ENCODE data around the gene GPC6.

DNA sequence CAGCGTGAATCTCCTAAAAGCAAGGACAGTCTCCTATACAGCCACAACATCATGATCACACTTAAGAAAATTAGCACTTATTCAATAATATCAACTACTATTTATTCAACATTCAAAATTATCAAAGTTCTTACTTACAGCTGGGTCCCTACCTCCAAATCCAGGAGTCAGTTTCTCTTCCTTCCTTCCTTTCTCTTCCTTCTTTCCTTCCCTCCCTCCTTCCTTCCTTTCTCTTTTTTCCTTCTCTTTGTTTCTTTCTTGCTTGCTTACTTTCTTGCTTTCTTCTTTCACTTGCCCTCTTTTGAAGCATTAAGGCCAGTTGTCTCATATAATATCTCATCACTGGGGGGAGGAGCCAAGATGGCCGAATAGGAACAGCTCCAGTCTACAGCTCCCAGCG is 1145.2 kb downstream of the GPC6 start:
- TF ChIP-seq ZC3H4 (CRISPR knock-in tag; IDR thresholded peaks at IDR 0.05; ENCODE audit: borderline replicate concordance), result no peak
- TF ChIP-seq, protein P1, sequence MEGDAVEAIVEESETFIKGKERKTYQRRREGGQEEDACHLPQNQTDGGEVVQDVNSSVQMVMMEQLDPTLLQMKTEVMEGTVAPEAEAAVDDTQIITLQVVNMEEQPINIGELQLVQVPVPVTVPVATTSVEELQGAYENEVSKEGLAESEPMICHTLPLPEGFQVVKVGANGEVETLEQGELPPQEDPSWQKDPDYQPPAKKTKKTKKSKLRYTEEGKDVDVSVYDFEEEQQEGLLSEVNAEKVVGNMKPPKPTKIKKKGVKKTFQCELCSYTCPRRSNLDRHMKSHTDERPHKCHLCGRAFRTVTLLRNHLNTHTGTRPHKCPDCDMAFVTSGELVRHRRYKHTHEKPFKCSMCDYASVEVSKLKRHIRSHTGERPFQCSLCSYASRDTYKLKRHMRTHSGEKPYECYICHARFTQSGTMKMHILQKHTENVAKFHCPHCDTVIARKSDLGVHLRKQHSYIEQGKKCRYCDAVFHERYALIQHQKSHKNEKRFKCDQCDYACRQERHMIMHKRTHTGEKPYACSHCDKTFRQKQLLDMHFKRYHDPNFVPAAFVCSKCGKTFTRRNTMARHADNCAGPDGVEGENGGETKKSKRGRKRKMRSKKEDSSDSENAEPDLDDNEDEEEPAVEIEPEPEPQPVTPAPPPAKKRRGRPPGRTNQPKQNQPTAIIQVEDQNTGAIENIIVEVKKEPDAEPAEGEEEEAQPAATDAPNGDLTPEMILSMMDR (IDR thresholded peaks at IDR 0.05 in 2 of 3, conservative IDR thresholded peaks at IDR 0.05 in 1 of 3; ENCODE audit: insufficient read depth in 2 of 3, low read depth in 1 of 3, low read length in 3 of 3), result no peak
- TF ChIP-seq, protein P2, sequence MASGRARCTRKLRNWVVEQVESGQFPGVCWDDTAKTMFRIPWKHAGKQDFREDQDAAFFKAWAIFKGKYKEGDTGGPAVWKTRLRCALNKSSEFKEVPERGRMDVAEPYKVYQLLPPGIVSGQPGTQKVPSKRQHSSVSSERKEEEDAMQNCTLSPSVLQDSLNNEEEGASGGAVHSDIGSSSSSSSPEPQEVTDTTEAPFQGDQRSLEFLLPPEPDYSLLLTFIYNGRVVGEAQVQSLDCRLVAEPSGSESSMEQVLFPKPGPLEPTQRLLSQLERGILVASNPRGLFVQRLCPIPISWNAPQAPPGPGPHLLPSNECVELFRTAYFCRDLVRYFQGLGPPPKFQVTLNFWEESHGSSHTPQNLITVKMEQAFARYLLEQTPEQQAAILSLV (tag; IDR thresholded peaks at IDR 0.05), result no peak
- no peak for TF ChIP-seq HOMEZ (CRISPR knock-in tag; IDR thresholded peaks at IDR 0.05)
- no peak for TF ChIP-seq HDAC2 (IDR thresholded peaks at IDR 0.05)
- no peak for TF ChIP-seq FOXP1 (CRISPR knock-in tag; IDR thresholded peaks at IDR 0.05)
- TF ChIP-seq ZNF263 (CRISPR knock-in tag; IDR thresholded peaks at IDR 0.05; ENCODE audit: borderline replicate concordance), result no peak
- TF ChIP-seq, protein P3, sequence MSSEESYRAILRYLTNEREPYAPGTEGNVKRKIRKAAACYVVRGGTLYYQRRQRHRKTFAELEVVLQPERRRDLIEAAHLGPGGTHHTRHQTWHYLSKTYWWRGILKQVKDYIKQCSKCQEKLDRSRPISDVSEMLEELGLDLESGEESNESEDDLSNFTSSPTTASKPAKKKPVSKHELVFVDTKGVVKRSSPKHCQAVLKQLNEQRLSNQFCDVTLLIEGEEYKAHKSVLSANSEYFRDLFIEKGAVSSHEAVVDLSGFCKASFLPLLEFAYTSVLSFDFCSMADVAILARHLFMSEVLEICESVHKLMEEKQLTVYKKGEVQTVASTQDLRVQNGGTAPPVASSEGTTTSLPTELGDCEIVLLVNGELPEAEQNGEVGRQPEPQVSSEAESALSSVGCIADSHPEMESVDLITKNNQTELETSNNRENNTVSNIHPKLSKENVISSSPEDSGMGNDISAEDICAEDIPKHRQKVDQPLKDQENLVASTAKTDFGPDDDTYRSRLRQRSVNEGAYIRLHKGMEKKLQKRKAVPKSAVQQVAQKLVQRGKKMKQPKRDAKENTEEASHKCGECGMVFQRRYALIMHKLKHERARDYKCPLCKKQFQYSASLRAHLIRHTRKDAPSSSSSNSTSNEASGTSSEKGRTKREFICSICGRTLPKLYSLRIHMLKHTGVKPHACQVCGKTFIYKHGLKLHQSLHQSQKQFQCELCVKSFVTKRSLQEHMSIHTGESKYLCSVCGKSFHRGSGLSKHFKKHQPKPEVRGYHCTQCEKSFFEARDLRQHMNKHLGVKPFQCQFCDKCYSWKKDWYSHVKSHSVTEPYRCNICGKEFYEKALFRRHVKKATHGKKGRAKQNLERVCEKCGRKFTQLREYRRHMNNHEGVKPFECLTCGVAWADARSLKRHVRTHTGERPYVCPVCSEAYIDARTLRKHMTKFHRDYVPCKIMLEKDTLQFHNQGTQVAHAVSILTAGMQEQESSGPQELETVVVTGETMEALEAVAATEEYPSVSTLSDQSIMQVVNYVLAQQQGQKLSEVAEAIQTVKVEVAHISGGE (CRISPR knock-in tag; IDR thresholded peaks at IDR 0.05), result no peak
- TF ChIP-seq, protein P4, sequence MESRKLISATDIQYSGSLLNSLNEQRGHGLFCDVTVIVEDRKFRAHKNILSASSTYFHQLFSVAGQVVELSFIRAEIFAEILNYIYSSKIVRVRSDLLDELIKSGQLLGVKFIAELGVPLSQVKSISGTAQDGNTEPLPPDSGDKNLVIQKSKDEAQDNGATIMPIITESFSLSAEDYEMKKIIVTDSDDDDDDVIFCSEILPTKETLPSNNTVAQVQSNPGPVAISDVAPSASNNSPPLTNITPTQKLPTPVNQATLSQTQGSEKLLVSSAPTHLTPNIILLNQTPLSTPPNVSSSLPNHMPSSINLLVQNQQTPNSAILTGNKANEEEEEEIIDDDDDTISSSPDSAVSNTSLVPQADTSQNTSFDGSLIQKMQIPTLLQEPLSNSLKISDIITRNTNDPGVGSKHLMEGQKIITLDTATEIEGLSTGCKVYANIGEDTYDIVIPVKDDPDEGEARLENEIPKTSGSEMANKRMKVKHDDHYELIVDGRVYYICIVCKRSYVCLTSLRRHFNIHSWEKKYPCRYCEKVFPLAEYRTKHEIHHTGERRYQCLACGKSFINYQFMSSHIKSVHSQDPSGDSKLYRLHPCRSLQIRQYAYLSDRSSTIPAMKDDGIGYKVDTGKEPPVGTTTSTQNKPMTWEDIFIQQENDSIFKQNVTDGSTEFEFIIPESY (CRISPR knock-in tag; IDR thresholded peaks at IDR 0.05), result no peak
- no peak for TF ChIP-seq POLR2A (conservative IDR thresholded peaks at IDR 0.05)
- TF ChIP-seq, protein P5, sequence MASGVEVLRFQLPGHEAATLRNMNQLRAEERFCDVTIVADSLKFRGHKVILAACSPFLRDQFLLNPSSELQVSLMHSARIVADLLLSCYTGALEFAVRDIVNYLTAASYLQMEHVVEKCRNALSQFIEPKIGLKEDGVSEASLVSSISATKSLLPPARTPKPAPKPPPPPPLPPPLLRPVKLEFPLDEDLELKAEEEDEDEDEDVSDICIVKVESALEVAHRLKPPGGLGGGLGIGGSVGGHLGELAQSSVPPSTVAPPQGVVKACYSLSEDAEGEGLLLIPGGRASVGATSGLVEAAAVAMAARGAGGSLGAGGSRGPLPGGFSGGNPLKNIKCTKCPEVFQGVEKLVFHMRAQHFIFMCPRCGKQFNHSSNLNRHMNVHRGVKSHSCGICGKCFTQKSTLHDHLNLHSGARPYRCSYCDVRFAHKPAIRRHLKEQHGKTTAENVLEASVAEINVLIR (CRISPR knock-in tag; IDR thresholded peaks at IDR 0.05), result no peak
- TF ChIP-seq MTA3 (IDR thresholded peaks at IDR 0.05; ENCODE audit: borderline replicate concordance), result no peak
